GM21576 (cell line): Measurements from ENCODE around the gene CALML5.

ENCODE experiments used
- ATAC-seq: cut with Tn5 transposase; IDR thresholded peaks from one replicate; pipeline ENCODE4 v1.9.1; 2021; ENCODE audit warnings: mild to moderate bottlenecking, moderate library complexity; ENCODE audit not compliant: unreplicated experiment

Gene CALML5

DNA sequence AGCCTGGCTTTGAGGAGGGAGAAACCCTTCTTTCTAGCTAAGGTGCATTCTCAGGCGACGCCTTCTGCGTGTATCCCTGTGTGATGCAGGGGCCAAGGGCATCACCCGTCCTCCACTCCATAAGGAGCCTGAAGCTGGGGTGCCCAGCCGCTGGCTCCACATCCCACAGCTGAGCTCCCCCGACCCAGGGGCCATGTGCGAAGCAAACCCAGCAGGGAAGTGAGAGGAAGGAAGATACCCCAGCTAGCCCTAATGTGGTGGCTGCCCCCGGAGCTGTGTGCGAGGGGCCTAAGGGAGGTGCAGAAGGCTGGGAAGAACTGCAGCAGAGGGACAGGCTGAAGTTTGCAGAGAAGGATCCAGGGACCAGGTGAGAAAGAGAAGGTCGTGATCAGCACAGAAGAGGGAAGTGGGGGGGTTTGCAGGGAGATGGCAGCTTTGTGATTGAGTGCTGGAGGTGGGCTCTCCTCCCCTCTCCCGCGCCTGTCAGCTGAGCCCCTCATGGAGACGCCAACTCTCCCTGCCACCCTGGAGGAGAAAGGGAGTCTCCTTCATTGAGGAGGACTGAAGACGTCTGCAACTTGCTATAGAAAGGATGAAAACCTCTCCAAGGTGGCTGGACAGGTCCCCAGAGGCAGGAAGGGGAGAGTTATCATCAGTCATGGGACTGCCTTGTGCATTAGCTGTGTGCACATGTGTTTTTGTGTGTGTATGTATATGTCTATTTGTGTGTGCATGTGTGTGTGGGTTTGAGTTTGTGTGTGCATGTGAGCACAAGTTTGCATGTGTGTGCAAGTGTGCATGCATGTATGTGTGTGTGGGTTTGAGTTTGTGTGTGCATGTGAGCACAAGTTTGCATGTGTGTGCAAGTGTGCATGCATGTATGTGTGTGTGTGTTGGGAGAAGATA lies 3.5 kb upstream of the CALML5 start:
- ATAC-seq, result no peak

DNA sequence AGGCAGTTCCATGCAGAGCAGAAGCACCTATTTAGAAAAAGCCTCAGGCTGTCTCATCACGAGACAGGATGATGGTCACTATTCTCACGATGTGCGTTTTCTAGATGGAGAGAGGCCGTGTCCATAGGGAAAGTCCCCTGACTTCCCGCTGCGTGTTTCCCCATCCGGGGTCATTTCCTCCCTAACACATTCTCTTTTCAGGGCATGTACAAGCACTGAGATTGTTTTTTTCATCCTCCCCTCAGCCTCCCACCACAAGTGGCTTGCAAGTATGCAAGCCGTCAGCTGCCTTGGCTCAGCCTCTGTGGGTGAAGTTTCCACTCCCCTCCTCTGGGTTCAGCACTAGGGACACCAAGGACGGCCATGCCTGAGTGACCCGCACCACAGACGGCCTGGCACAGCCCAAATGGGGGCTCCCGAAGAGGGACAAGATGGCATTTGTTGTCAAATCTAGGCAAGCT lies 2.7 kb upstream of the CALML5 start:
- no peak for ATAC-seq

DNA sequence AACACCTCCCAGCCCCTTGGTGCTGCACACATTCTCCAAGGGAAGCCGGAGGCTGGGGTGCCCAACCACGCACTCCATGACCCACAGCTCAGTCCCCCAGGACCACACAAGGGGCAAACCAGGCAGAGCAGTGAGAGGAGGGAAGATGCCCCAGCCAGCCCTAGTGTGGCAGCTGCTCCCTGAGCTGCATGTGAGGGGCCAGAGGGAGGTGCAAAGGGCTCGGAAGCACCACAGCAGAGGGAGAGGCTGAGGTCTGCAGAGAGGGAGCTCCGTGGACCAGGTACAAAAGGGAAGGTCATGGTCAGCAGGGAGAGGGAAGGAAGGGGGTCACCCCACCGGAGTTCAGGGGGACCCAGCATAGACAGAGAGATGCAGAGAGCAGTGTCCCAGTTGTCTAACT lies 1.5 kb upstream of the CALML5 start:
- no peak for ATAC-seq

DNA sequence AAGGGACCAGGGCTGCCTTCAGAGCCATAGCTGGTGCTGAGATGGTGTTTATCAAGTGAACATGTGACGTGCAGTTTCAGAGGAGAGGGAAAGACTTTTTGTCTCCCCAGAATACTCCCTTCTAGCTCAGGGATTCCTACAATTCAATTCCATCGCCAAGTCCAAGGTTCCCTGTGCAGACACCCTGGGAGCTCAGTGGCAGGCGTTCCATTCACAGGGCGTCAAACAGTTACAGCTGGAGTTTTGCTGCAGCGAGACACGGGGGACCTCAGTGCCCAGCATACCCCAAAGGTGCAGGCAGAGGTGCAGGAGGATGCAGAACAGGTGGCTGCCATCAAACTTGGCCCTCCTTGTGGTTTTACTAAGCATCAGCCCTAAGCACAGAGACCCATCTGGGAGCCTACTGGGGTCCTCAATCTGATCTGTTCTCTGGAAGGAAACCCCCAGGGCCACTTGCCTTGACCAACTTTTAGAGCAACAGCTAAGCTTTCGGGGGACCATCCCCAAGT lies 846 bp upstream of the CALML5 start:
- no peak for ATAC-seq

DNA sequence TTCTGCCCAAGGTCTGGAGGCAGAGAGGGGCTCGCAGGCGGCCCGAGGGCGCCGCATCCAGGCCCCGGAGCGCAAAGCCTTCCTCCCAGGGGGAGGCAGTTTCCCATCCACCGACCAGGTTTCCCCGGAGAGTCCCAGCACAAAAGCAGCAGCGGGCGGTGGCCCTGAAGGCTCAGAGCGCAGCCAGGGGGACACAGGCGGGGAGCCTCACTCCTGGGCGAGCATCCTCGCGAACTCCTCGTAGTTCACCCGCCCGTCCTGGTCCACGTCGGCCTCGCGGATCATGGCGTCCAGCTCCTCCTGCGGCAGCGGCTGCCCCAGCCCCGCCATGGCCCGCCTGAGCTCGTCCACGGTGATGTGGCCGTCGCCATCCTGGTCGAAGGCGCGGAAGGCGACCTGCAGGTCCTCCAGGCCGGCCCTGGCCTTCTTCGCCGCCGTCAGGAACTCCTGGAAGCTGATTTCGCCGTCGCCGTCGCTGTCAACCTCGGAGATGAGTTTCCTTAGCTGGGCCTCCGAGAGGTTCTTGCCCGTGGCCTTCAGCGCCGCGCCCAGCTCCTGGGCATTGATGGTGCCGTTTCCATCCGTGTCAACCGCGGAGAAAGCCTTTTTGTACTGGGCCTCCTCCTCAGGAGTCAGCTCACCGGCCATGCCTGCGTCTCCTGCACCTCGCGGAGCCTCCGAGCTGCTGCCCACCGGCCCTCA lies 428 bp downstream of the CALML5 start:
- no peak for ATAC-seq

DNA sequence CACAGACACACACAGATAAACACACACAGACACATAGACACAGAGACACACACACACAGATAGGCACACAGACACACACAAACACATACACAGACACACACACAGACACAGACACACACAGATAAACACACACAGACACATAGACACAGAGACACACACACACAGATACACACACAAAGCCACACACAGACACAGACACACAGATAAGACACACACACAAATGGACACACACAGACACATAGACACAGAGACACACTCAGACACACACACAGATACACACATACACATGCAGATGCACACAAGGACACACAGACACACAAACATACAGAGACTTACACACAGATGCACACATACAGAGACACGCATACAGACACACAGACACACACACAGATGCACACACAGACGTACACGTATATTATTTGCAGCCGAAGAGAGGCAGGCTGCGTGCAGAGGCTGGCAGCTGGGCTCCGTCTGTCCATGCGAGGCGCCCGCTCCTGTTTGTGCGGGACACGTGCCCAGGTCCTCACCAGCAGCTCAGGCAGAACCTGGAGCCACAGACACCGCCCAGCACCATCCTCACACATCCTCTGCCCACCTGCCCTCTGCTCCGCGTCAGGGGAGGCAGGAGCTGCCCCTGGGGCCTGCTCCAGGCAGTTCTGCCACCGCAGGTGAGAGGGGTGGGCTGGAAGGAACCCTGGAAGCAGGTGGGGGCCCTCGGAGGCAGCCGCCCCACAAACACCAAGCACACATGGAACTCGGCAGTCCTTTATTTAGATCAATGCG lies 1.2 kb downstream of the CALML5 start:
- ATAC-seq, result no peak

DNA sequence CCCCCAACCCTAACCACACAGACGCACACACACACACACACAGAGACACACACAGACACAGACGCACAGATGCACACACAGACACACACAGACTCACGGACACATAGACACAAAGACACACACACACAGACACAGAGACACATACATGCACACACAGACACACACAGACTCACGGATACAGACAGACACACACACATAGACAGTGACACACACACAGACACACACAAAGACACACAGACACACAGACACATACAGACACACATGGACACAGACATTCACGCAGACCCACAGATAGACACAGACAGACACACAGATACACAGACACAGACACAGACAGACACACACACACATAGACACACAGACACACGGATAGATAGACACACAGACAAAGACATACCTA lies 2.1 kb downstream of the CALML5 start:
- ATAC-seq, result no peak

DNA sequence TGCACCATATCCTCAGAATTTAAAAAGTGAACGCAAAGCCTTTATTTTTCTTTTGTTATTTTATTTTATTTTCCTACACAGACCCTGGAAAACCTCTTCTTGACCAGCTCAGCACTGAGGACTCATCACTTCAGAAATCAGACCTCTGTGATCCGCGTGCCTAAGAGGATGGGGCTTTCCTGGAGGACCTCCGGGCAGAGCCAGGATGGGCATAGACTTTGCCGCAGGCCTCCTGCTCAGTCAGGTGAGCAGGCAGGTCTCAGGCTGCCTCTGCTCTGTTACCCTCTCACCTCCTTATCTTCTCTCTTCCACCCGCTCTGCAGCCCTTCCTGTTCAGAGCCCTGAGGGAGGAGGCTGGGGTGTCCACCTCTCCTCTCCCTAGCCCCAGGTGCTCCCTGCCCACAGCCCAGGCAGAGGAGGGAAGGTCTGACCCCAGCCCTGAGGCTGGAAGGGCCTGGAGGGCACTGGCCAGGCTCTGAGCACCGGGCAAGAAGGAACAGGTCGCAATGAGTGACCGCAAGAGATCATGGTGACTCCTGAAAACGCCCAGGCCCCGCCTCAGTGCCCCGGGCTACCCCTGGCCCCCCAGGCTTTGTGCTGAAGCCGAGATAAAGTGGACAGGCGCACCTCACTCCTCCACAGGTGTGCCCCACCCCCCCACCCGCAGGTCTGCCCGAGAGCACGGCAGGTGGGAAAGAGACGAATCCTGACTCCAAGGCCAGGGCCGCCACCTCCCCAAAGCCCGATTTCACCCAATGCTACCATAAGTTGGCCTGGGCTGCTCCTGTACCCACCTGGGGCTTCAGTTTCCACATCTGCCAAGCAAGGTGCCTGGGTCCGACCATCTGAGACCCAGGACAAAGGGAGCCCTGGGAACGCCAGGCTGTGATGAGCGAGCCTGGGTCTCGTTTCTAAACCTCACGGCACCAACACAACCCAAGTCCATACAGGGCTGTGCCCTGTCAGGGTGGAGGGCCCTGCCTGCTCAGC lies 2.8 kb downstream of the CALML5 start:
- ATAC-seq, result no peak

DNA sequence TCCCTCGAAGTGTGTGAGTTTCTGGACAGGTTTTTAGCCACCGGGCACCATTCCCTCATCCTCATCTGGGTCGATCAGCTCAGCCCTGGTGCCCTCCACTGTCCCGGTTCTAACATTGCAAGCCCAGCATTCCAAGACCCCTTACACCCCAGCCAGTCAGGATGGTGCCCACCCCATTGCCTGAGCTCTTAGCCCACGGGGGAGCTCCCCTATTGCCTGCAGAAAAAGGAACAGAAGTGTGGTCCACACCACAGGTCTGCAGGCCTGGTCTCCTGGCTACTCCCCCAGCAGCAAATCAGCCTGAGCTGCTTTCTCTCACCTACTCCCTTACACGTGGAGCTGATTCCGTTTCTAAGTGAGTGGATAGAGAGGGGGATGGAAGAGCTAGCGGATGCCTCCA lies 4.8 kb downstream of the CALML5 start:
- ATAC-seq, result no peak

DNA sequence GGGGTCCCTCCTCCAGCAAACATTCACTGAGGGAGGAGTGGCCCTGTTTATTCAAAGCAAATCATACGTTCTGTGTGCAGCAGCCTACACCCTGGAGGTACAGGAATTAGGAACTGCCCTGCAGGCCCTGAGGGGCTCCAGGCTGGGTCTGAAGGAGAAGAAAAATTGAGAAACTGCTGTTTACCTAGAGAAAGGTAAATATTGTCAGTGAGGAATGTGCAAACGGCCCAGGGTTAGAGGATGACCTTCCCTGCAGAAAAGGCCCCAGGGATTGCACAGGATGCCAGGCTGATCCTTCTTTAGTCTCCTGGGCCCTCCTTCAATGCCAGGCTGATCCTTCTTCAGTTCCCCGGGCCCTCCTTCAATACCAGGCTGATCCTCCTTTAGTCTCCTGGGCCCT lies 5.7 kb downstream of the CALML5 start:
- ATAC-seq, result no peak

DNA sequence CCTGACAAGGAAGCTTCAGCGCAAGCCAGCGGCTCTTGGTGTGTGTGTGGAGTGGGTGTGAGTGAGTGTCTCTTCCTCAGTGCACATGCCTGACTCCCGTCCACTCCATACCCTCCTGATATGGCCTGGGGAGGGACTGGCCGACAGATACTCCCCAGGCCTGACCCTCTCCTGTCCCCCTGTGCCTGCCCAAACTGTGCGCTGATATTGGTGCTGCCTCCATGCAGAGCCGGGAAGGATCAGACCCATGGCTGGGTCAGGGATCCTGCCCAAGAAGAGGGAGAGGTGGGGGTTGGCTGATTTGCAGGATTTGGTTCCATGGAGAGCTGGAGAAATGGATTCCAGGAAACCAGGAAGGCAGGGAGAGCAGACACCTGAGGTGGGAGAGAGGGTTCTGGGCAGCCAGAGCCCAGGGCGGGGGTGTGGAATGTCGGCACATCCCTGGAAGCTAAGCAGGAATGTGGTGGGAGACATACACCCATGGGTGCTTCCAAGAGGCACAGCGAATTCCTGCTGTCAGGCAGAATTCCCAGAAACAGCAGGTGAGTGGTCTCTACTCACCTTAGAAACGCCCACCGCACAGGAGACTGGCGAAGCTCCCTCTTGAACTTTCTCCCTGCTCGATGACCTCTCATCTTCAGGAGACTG lies 6.3 kb downstream of the CALML5 start:
- ATAC-seq, result no peak

DNA sequence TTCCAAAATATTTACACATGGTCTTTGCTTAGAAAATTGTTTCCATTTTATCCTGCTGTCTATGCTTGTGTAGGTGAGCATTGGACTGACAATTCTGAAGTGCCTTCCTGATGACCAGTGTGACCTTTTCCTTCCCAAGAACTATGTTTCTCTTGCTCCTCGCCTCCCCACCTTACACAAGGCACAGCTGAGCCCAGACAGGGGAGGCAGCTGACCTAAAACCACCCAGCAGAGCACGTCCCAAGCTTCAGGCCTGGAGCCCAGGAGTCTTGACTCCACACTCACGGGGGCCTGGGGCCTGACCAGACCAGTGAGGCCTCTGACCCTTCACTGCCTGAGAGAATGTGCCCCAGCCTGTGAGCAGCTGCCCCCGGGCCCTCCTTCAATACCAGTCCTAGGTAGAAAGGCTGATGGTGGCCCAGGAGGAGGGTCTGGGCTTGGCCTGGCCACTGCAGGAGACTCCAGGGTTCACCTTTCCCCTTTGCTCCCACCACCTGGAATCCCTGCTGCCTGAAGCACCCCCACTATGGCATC lies 7.0 kb downstream of the CALML5 start:
- ATAC-seq, result no peak

DNA sequence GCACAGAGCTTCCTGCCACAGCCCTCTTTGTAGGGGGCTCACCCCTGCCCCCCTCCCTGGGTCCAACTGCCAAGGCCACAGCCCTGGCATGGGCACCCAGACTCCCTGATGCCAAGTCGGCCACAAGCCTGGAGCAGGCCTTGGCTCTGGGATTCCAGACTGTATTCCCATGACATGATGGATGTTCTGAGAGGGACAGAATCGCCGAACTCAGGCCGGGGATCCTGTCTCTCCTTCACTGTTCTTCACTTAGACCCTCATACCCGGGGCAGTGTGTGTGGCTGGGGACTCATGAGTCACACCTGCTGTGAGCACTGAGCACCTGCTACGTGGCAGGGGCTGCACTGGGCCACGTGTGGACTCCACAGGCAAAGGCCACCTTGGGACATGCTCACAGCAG lies 7.9 kb downstream of the CALML5 start:
- ATAC-seq, result no peak

DNA sequence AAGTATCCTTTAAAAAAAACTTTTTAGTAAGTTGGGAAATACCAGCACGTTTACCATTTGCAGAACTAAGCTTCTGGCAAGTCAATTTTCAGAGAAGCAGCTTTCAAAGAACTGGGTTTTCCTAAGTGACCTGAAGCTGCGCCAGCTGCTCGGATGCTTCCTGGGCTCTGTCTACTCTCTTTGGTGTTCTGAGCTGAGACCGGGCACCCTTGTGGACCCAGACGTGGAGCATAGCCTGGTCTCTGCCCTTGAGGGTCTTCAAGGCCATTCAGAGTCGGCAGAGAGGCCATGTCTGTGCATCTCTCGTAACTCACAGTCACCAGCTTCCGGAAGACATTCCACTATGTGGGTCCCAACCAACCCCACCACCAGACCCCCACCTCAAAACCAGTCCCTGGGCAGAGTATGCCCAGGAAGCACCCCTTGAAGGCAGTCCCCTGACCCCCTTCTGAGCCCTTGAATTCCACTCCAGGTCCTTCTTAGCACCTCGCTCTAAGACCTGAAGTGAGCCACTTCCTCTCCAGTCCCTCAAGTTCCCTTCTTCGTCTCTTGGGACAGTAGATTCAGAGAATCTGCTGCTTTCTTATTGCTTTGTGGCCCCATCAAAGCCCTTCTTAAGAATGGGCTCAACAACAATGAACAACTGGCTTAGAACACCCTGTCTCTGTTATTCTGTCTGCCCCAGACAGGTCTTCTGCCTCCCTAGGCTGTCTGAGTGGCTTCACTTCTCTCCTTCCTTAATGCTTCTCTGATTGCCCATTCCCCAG lies 8.5 kb downstream of the CALML5 start:
- ATAC-seq, result no peak

DNA sequence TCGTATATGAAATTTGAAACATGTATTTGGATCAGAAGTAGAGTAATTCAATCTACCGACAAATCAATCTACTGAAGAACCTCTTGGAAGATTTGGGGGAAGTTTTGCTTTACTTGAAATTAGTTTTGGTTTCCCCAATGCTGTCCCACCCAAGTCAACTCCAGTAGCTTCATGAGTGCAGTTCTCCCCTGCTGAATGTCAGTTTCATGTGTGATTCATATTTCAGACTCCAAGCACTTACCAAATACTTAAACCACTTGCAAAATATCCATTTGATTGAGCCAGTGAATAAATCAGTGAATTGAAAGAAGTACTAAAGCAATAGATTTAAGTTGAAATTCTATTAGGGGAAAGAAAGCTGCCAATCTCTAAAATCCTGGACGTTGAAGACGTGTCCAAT lies 9.3 kb downstream of the CALML5 start:
- ATAC-seq, result no peak

DNA sequence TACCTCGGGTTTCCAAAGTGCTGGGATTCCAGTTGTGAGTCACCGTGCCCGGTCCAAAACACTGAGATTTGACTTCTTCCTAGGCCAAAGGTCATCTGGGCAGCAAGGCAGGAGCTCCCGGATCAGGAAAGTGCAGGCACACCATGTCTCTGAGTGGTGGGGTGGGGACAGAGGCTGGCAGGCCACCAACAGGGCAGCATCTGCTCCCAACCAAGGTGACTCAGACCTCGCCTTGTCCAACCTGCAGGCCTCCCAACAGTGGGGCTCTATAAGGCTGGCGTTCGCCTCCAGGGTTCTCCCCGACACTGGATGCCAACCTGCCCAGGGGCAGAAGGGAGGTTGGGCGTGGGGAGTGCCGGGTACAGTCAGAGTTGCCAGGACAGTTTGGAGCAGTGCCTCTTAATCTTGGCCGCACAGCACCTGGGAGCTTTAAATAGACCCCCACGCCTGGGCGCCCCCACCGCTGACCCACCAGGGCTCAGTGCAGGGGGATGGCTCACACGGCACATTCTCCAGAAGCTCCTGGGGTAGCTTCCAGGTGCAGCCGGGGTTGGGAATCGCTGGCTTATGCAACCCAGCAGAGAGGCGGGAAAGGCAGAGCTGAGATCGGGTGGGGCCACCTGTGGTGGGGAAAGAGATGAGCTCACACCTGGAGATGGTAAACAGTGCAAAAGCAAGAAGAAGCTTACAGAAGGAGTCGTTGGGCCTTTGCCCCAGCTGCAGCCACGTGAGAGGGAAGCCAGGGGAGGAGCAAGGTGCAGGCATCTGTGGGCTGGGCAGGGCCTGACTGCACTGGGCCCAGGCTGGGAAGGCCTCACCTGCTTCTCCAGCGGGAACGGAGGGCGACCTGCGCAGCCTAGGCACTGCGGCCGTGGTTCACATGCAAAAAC lies 10.9 kb downstream of the CALML5 start:
- no peak for ATAC-seq

DNA sequence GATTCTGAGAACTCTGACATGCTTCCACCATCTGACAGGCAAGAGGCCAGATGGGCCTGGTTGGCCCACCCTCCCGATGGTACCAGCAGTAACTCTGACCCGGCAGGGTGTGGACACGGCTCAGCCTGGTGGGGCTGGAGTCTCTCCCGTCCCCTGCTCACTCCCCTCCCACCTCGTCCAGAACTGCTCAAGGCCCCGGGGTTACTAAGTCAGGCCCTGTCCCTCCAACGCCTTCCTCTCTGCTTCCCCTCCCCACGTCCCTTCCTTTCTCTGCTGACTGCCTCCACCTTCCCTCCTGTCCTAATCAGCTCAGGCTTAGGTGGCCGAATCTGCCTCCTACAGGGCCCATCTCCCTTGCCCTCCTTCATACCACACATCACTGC lies 12.5 kb downstream of the CALML5 start:
- no peak for ATAC-seq
